Gastroesophageal sphincter (tissue), 3 donors: Measurements from ENCODE around the gene KAT6B.

Experiments used
- EP300 ChIP-seq: sonication (generic); formaldehyde crosslinking; IDR thresholded peaks from one replicate; pipeline ENCODE4 v1.6.1; 2017; ENCODE audit warnings: antibody characterized with exemption, mild to moderate bottlenecking
- POLR2A ChIP-seq, 2 donors: fragments of 450-650 bp; IDR thresholded peaks; one replicate each; pipeline ENCODE4 v1.6.1; 2017; ENCODE audit warnings: antibody characterized with exemption in 2 of 2, mild to moderate bottlenecking in 2 of 2, moderate library complexity in 1 of 2
- POLR2AphosphoS5 ChIP-seq: sonication (generic); formaldehyde crosslinking; IDR thresholded peaks from one replicate; pipeline ENCODE4 v1.6.1; 2017; ENCODE audit warnings: antibody characterized with exemption
- TF ChIP-seq, protein P1 (sequence below), 4 experiments: fragments of 200-600 bp in 2 of 4; fragments of 450-650 bp in 2 of 4; sonication (generic) in 1 of 4; IDR thresholded peaks; one replicate each; pipeline ENCODE4 v1.5.1; 2017 to 2019; ENCODE audit warnings: antibody characterized with exemption in 4 of 4, mild to moderate bottlenecking in 2 of 4, moderate library complexity in 2 of 4

DNA sequence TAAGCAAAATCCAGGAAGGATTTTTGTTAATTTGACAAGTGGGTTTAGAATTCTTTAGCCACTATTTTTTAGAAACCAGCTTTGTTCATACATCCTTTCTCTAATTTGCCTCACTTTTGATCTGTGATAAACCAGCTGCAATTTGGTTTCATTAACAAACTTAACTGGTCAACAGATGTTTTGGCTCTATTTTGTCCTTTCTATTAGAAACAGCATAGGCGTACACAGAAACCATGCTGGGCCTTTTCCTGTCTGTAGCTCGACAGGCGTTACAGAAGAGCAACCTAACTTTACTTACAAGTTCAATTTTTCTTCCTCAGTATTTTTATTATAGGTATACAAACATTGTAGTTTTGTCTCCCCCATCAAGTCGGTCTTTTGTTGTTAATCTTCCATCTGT is 28.2 kb downstream of the KAT6B start:
- no peak for TF ChIP-seq POLR2A (IDR thresholded peaks at IDR 0.05)
- TF ChIP-seq, protein P1, sequence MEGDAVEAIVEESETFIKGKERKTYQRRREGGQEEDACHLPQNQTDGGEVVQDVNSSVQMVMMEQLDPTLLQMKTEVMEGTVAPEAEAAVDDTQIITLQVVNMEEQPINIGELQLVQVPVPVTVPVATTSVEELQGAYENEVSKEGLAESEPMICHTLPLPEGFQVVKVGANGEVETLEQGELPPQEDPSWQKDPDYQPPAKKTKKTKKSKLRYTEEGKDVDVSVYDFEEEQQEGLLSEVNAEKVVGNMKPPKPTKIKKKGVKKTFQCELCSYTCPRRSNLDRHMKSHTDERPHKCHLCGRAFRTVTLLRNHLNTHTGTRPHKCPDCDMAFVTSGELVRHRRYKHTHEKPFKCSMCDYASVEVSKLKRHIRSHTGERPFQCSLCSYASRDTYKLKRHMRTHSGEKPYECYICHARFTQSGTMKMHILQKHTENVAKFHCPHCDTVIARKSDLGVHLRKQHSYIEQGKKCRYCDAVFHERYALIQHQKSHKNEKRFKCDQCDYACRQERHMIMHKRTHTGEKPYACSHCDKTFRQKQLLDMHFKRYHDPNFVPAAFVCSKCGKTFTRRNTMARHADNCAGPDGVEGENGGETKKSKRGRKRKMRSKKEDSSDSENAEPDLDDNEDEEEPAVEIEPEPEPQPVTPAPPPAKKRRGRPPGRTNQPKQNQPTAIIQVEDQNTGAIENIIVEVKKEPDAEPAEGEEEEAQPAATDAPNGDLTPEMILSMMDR (IDR thresholded peaks at IDR 0.05), result no peak
- TF ChIP-seq POLR2AphosphoS5, result no peak
- no peak for TF ChIP-seq EP300
